ENCODE measurements around the gene PAX7.

The PAX7 gene

DNA sequence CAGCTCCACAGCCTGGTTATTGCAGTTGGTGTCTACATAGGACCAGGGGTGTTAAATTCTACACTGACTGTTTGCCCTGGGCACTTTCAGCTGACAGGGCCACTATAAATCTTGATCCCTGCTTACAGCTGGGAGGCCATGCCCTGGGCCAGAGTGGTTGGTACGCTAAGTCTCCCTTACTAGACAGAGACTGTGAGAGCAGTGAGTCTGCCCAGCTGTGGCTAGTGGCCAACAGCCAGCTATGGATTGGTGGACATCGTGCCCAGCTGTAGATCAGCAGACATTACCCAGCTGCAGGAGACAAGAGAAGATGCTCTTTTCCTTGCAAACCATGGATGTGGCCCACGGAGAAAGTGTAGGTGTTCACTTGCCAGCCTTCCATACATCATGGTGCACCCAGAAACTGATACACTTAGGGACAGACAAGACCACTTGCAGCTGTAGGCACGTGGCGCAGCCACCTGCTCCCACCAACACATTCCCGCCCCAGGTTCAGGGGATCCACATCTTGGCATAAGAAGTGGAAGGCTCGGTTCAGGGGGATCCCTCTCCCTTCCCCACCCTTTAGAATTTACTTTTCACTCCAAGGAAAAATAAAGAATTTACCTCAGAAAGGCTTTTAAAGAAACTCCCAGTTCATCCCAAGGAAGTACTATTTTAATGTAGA is 16.4 kb upstream of the PAX7 start:
- Histone ChIP-seq H3K4me3 (no peak overlapping the region), H3K27ac (no peak overlapping the region)

DNA sequence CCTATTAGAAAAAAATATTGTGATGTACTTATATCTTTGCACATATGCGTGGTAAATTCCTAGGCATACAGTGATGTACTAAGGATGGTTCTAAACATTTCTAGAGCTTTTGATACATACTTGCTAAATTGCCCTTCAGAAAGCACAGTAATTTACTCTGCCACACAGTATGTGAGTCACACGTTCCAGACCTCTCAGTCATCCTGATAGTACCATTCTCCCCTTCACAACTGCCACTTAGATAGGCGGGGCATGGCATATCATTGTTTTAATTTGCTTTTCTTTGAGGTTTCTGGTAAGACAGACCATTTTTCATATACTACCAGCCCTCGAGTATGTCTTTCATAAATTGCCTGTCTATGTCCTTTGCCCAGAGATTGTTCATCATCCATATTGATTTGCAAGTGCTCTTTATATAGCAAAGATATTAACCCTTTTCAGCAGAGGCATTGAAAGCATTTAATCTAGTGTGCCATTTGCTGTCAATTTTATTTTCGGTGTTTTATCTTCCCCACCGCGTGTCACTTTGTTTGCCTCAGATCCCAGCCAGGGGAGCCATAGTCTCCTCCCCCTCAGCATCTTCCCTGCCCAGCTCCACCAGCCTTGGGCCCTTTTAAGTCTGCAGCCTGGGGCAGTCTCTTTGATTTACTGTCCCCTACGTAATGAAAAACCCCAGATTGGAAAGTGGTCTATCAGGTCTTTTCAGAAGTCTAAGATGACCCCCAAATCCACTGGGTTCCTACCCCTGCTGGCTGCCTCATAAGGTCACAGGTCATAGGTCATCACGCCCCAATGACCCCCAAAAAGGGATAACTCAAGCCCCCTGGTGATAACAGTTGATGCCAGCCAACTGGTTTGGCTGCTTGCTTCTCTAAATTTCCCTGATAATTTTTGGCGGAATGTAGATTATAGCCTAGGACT is 11.8 kb upstream of the PAX7 start:
- H3K27ac ChIP-seq = no peak overlapping the region
- no peak overlapping the region for H3K4me3 ChIP-seq

DNA sequence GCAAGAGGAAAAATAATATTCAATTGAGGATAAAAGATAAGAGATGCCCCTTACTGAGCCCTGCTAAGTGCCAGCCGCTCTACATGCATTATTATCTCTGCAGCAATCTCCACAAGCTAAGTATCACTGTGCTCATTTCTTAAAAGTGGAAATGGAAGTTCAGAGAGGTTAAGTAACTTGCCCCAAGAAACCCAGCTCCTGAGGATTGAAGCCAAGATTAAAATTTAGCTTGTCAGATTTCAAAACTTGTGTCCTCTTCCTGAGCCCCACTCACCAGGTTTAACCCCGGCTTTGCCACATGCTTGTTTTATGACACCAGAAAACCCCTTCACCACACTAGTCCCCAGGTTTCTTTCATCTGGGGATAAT is 11.2 kb upstream of the PAX7 start:
- Histone ChIP-seq H3K27ac (no peak overlapping the region), H3K4me3 (no peak overlapping the region)

DNA sequence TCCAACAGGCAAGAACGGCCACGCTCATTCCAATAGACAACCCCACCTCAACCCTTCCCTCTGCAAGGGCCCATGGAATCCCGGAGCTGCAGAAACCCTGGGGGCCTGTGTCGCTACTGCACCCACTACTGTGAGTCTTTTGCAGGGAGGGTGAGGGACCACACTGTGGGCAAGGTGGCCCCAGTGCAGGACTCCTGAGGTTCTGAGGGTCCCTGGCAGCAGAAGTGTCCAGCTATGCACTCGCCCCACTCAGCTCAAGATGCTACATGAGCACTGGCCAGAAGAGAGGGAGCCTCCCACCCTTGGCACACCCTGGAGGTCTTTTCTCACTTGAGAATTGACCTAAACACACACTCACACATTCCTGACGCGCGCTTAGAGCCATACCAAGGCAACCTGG is 2.1 kb upstream of the PAX7 start:
- H3K4me3 ChIP-seq = no peak overlapping the region
- no peak overlapping the region for H3K27ac ChIP-seq

DNA sequence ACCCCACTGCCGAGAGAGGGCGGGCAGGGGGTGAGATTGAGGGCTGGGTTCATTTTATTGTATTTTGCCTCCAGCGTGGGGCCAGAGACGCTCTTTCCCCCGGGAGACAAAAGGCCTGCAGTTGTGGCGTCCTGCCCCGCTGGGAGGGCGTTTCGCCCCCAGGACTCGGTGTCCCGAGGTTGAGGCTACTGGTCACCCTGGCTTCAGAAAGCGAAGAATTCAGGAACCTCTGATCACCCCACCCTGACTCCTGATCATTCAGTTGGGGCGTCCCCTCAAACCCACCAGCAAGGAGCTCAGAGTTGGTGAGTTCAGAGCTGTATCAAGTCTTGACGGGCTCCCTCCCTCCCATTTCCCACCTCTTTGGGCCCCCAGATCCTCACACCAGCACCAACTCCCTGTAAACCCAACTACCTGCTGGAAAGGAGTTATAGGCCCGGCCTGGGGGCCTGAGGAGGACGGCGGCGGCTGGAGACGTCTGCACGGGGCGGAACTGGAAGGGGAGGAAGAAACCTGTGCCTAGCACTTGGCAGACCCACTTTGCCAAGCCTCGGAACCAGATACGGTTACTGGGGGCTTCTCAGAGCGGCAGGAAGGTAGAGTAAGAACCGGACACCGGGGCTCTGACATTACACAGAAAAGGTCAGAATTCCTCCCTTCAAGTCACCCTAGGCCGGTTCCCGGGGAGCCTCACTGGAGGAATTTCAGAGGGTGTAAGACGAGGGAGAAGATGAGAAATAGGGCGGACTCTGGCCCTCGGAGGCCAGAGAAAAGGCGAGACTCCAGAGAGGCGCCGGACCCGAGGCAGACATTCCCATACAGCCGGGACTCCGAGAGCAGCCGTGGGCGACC is 761 bp upstream of the PAX7 start:
- Histone ChIP-seq H3K27ac (no peak overlapping the region), H3K4me3 (no peak overlapping the region)

DNA sequence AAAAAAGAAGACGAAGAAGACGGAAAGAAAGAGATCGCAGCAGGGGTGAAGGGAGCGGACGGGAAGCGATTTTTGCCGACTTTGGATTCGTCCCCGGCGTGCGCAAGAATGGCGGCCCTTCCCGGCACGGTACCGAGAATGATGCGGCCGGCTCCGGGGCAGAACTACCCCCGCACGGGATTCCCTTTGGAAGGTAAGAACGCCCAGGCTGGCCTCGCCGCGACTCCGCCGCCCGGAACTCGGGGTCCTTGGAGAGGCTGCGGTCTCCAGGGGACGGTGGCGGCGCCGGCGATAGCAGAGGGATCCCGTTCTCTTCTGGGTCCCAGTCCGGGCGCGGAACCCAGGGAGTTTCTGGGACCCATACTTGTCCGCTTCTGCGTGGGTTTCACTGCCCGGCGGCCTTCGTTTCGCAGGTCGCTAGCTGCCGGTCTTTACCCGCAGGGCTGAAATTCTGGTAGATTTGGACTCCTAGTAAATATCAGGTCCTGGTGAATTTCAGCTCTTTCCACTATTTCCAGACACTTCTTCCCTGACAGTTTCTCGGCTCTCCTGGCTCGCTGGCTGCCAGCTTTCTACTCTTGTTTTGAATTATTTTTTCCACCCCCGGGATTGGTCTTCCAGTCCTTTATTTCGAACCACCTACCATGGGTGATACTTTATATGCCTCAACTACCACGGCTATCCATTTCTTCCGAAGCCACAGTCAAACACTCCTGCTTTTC is 1.0 kb downstream of the PAX7 start:
- H3K27ac ChIP-seq = no peak overlapping the region
- H3K4me3 ChIP-seq = peak overlapping the region in 1 of 7 experiments; percentile 15

DNA sequence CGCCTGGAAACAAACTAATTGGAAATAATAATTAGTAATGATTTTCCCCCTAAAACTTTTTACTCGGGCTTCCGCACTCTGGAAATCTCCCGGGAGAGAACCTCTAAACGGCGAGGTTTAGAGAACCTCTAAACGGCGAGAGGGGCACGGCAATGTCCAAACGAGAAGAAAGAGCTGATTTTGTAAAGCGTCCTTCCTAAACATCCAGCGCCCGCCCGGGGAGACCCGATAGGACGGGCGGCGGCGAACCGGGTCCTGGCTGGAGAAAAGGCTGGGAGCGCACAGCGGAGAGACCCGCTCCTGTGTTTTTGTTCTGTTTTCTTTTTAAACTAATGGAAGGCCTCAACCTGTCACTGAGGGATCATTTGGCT is 1.6 kb downstream of the PAX7 start:
- no peak overlapping the region for H3K4me3 ChIP-seq
- H3K27ac ChIP-seq = no peak overlapping the region

DNA sequence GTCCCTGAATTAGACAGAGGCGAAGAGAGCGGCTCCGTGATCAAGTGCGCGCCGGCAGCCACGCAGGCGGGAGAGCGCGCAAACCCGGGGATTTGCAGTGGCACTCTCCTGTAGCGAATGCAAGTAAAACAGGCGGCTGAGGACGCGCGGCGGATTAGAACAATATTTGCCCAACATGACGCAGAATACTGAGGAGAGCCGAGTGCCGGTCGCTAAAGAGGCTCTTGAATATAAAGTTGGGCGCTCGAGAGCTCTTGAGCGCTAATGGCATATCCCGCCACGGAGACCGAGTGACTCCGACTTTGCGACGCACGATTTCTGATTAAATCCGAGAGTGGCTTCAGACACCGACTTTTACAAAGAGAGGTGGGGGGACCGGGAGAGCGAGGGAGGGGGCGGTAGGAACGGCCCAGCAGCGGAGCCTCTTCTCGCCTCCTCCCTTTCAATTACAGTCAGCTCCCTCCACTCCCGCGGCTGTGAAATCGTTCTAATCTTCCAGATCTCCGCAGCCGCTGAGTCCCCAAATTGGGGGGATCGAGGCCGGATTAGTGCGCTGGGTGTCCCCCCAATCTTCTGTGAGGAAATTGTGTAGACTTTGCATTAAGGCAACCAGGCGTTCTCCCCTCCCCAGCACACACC is 2.3 kb downstream of the PAX7 start:
- no peak overlapping the region for H3K4me3 ChIP-seq
- H3K27ac ChIP-seq = no peak overlapping the region

DNA sequence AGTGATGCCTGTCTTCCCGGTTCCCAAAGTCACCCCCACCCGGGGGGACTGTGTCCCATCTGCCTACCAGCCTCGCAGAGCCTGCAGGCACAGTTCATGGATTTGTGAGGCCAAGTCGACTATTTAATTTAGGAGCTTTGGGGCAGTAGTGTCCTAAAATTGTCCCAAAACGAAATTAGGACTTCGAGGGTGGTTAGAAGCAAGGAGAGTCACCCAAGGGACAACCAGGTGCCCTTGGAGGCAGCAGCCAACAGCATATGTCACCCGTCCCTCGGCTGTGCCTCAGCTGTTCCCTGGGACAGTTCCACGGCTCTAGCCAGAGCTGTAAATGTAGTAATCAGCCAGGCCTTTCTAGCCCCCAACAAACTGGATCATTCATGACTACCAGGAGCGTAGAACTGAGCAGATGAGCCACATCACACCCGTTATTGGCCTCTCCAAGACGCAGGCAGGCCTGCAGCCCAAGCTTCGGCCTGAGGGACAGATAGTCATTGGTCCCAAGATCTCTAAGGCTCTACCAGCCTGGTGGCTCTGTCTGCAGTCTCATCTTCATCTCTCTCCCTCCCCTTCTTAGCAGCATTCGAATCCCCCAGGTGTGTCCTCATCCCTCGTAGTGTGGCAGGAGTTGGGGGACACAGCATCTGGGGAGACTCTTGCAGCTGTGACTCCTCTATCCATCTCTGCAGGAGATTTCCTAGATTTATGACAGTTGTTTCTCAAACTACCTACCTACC is 2.9 kb downstream of the PAX7 start:
- no peak overlapping the region for H3K4me3 ChIP-seq
- H3K27ac ChIP-seq = no peak overlapping the region

DNA sequence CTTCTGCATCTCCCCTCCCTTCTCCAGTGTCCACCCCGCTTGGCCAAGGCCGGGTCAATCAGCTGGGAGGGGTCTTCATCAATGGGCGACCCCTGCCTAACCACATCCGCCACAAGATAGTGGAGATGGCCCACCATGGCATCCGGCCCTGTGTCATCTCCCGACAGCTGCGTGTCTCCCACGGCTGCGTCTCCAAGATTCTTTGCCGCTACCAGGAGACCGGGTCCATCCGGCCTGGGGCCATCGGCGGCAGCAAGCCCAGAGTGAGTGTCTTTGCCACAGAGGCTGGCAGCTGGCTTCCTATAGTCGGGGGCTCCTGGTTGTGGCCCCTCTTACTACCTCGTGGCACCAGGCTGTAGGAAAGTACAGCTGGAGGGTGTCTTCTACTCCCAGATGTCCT is 3.6 kb downstream of the PAX7 start:
- H3K27ac ChIP-seq = no peak overlapping the region
- no peak overlapping the region for H3K4me3 ChIP-seq

DNA sequence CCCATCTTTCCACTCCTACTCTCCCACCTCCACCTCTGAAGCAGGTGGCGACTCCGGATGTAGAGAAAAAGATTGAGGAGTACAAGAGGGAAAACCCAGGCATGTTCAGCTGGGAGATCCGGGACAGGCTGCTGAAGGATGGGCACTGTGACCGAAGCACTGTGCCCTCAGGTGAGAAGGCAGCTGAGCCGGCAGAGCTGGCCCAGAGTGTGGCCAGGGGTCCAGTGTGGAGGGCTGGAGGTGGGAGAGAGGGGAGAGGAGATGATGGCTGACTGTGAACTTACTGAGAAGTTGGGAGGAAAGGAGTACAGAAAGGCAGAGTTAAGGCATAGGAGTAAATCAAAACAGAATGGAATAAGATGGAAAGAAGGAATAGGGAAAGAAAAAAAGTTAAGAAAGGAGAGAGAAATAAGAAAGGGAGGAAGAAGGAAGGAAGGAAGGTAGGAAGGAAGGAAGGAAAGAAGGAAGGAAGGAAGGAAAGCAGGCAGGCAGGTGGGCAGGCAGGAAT is 4.5 kb downstream of the PAX7 start:
- Histone ChIP-seq H3K27ac (no peak overlapping the region), H3K4me3 (no peak overlapping the region)

DNA sequence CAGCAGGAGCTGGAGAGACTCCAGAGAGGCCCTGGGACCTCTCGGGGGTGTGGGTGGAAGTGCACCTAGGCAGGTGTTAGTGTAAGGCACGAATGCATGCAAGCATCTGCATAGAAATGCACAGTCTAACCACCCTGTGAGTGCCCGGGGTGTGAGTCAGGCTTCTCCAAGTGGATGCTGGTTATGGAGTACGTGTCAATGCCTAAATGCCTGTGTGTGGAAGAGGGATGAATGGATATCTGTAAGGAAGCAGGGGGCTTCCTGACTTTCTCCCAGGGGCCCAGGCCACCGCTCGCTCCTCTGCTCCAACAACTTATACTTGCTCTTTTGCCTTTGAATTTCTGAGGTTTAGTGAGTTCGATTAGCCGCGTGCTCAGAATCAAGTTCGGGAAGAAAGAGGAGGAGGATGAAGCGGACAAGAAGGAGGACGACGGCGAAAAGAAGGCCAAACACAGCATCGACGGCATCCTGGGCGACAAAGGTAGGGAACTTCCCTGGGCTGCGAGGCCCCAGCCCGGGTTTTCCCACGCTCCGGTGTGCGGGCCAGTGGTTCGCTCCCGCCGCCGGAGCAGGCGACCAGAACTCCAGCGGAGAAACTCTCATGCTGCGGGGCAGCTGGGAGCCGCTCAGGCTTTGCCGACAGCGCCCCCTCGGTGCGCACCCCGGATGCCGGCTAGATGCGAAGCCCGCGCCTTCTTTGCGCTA is 5.4 kb downstream of the PAX7 start:
- H3K27ac ChIP-seq = no peak overlapping the region

DNA sequence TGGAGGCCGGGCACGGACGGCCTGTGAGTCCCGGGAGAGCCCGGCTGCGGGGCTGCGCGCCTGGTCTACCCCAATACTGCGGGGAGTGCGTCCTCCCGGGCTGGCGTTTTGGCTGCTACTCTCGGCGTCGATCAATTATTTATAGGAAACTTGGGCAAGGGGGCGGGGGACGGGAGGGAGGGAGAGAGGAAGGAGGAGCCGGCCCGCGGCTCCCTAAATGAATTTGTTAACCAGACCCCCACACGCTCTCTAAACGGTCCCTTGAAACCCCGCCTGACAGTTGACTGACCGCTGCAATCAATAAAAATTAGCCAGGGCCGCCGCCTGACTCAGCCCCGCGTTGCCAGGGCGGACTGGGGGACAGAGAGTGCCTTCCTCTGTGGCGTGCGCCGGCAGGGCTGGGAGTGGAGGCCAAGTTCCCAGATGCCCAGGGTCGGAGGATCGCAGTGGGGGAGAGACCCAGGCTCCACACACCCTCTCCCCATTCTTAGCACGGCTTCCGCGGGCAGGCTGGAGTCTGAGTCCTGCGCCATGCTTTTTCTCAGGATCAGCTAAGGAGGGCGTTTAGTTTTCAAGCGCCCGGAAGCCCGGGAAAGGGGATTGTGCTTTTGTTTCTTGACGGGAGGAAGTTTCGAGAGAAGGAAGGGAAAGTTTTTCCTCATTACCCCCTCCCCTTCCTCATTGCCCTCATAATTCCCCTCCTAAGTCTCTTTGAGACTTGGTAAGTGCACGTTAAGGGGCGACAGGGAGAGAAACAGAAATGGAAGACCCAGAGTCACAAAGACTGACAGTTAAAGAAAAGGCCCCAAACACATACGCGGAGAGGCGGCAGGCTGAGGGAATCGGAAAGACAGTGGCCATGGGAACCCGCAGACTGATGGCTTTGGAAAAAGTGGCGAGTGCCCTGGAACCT is 6.2 kb downstream of the PAX7 start:
- no peak overlapping the region for H3K27ac ChIP-seq

More for the DNA sequence above, 5.4 kb downstream of the PAX7 start:
- no peak overlapping the region for H3K4me3 ChIP-seq

DNA sequence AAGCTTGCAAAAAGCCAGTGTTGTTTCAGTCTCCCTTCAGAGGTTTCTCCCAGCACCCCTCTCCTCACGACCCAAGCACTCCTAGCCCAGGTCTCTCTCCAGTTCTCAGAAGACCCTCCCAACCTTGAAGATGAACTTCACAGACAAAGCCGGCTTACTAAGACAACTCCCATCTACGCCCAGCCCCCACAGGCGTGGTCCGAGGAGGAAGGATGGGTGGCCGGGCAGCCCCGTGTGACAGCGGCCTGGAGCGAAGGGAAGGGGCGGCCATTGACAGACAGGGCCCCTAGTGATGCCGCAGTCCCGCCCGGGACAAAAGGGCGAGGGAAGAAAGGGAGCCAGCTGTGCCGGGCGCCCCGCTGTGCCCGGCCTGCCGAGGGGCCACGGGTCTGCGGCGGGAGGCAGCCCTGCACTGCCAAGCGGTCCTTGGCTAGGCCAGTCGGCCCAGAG is 6.9 kb downstream of the PAX7 start:
- Histone ChIP-seq H3K4me3 (no peak overlapping the region), H3K27ac (no peak overlapping the region)

More for the DNA sequence above, 6.2 kb downstream of the PAX7 start:
- H3K4me3 ChIP-seq = no peak overlapping the region

DNA sequence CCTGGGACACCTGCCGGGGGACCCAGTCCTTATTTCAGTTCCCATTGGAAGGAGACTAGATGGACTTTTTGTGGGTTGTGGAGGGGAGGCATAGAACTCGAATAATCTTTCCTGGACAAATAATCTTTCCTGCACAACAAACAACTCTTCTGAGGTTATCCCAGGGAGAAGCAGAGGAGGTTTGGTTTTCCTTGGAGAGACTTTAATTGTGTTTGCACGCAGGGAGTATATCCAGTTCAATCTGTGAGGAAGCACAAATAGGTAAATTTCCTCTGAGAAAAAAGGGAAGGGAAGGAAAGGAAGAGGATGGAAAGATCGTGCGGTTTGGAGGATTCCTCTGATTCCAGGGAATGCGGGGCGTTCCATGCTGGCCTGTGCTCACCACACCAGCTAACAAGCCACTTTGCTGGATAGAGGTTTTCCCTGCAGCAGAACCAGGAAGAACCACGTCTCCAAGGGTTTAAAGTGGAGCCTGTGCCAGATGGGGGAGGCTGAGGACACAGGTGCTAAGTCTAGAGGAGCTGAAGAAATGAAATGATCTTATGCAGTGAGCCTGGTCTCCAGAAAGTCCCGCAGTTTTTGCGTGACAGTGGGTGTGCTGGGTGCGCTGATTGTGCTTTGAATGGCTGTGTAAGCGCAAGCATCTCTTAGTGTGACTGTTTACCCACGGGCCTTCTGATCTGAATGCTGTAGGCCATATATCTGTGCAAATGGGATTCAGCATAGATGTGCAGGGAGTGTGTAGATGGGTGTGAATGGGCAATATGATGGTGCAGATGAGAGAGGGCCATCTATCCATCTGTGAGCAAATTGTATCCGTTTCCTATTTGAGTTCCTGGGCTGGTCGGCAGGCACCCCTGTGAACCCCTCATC is 7.6 kb downstream of the PAX7 start:
- Histone ChIP-seq H3K4me3 (no peak overlapping the region), H3K27ac (no peak overlapping the region)

DNA sequence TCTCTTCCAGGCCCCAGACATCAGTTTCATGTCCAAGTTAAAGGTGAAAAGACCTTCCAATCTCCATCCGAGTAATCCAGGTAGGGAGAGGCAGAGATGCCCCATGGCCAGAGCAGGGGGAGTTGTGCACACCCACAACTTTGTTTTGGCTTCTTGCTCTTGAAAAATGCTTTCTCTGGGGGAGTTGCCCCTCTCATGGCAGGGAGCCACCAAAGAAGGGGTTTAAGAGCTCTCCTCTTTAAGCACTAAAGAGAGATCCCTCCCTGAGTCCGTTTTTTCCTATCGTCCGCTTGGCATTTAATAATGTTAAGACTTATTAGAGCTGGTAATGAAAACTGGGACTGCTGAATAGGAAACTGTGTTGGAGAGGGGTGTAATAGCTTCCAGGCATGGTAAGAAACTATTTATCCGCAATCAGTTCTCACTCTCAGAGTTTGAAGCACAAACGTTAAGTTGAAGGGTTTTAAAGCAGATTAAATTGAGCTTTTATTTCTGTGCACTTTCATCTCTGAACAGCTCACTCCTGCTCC is 8.3 kb downstream of the PAX7 start:
- Histone ChIP-seq H3K27ac (no peak overlapping the region), H3K4me3 (no peak overlapping the region)

Data from skin epidermis (tissue), 12 donors.